Mesodermal cell (in vitro differentiated cells): ENCODE measurements around the gene CCK.

ENCODE experiments used
- H3K27ac ChIP-seq: 2 replicates; pipeline ENCODE4 v1.7.0; 2013; ENCODE audit warnings: mild to moderate bottlenecking, low read depth, low read length, moderate library complexity; ENCODE audit not compliant: severe bottlenecking
- H3K36me3 ChIP-seq: 2 replicates; pipeline ENCODE4 v1.7.1; 2013; ENCODE audit warnings: mild to moderate bottlenecking, low read length, moderate library complexity; ENCODE audit not compliant: control insufficient read depth, insufficient read depth
- H3K4me1 ChIP-seq: one replicate; pipeline ENCODE4 v1.7.1; 2013; ENCODE audit warnings: mild to moderate bottlenecking, low read length; ENCODE audit not compliant: insufficient read depth, control insufficient read depth, poor library complexity, severe bottlenecking
- H3K4me3 ChIP-seq: 2 replicates; pipeline ENCODE4 v1.7.0; 2013; ENCODE audit warnings: low read length, control low read depth, mild to moderate bottlenecking; ENCODE audit not compliant: insufficient read depth, poor library complexity, severe bottlenecking; ENCODE audit errors: extremely low read depth
- H3K9me3 ChIP-seq: 2 replicates; pipeline ENCODE4 v1.7.1; 2013; ENCODE audit warnings: mild to moderate bottlenecking, low read length, moderate library complexity; ENCODE audit not compliant: control insufficient read depth
- WGBS, 2 experiments: methylation state at CpG; one replicate each; pipeline ENCODE4 v1.1.5; 2013; ENCODE audit warnings: missing lambda C conversion rate in 2 of 2; ENCODE audit not compliant: insufficient coverage in 2 of 2; 5-methylcytosine and 5-hydroxymethylcytosine counted together

The CCK gene

GRCh38 chr3:42224658-42225421, 41.1 kb downstream of the CCK start:
- Histone ChIP-seq H3K4me3 (no peak overlapping the region), H3K36me3 (peaks cover 48% of the 10 kb centered on the region), H3K9me3 (no peaks in the 10 kb centered on the region), H3K27ac (no peak overlapping the region), H3K4me1 (no peaks in the 10 kb centered on the region)
- WGBS, 2 experiments, result 93% methylated on average over 7 to 8 of the region's 12 CpGs

- peaks cover 54% of the 10 kb centered on the region for H3K36me3 ChIP-seq
- H3K4me1 ChIP-seq, result no peaks in the 10 kb centered on the region
- no peaks in the 10 kb centered on the region for H3K9me3 ChIP-seq
- H3K27ac ChIP-seq, result no peak overlapping the region
- WGBS, 2 experiments, result 95 to 97% methylated on average over 6 of the region's 9 CpGs
- no peak overlapping the region for H3K4me3 ChIP-seq
These were observed 41.8 kb downstream of the CCK start for GRCh38 chr3:42224178-42224577.

GRCh38 chr3:42222942-42223693, 42.9 kb downstream of the CCK start:
- H3K27ac ChIP-seq, result no peak overlapping the region
- H3K4me1 ChIP-seq, result no peaks in the 10 kb centered on the region
- no peak overlapping the region for H3K4me3 ChIP-seq
- 93 to 95% methylated on average over 25 to 30 of the region's 31 CpGs for WGBS, 2 experiments
- peaks cover 56% of the 10 kb centered on the region for H3K36me3 ChIP-seq
- no peaks in the 10 kb centered on the region for H3K9me3 ChIP-seq

DNA sequence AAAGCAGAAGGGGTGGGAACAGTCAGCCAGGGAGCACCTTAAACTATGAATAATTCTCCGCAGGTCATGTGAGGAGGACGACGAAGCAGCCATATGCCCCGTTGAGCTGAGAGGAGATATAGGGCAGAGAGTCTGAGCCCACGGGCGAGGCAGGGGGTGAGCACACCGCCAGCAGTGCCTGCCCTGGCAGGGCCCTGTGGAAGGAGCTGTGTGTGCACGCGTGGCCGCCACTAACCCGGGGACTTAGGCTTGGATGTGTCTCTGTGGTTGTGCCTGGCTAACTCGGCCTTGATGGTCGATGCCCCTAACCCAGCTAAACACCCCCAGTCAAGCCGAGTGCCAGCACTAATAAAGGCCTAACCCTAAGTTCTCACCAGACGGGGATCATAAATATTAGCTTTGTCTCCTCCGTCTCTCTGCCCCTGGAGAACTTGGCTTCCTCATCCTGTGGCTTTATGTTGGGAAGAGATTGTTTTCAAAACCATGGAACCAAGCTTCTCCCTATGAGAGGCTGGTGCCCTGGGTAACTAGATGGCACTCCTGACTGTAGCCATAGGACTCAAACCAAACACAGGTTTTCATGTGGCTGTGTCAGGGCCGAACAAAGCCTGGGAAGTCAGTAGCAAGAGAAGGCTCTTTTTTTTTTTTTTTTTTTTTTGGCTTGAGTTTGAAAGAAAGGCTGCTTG, 45.4 kb downstream of the CCK start:
- Histone ChIP-seq H3K4me3 (no peak overlapping the region), H3K9me3 (no peaks in the 10 kb centered on the region), H3K36me3 (peaks cover 60% of the 10 kb centered on the region), H3K27ac (no peak overlapping the region), H3K4me1 (peaks cover 11% of the 10 kb centered on the region)
- WGBS, 2 experiments, result 95% methylated on average over 12 to 15 of the region's 17 CpGs

DNA sequence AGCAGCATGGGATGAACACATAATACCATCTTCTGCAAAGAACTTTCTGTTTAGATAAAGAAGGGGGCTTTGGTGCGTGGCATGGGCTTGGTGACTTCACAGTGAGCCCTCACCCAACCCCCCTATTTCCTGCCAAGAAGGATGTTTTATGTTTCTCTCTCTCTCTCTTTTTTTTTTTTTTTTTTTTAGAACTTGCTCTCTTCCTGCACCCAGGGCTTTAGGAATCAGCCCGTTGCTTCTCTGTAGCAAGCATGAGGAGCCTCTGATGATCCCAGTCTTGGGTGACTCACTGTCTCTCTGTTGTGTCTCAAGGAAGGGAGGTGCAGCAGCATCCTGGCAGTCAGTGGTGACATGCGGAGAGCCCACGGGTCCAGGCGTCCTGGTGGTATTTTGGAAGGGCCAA, 49.1 kb downstream of the CCK start:
- WGBS, 2 experiments, result 63 to 78% methylated on average over 2 to 4 of the region's 5 CpGs
- H3K9me3 ChIP-seq, result no peaks in the 10 kb centered on the region
- peaks cover 48% of the 10 kb centered on the region for H3K36me3 ChIP-seq
- no peak overlapping the region for H3K27ac ChIP-seq
- no peak overlapping the region for H3K4me3 ChIP-seq
- H3K4me1 ChIP-seq, result peaks cover 26% of the 10 kb centered on the region

DNA sequence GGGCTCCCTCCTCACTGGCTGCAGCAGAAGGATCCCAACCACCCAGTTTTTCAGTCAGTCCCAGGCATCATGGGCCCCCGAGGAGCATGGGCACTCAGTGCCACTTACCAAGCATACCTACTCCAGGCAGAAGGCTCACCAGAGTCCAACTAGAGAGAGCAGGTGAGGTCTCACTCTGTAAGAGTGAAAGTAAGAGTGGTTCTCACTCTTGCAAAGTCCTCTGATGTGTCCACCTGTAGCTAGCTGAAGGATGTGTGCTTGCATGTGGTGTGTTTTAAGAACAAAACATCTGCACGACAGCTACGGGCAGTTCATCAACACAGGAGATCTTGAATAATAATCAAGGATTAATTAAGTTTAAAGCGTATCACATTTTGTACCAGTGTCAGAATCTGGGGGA, 49.7 kb downstream of the CCK start:
- H3K36me3 ChIP-seq, result peaks cover 49% of the 10 kb centered on the region
- WGBS, 2 experiments, result 90 to 100% methylated on average over 1 to 2 of the region's 4 CpGs
- peaks cover 26% of the 10 kb centered on the region for H3K4me1 ChIP-seq
- H3K4me3 ChIP-seq, result no peak overlapping the region
- no peaks in the 10 kb centered on the region for H3K9me3 ChIP-seq
- H3K27ac ChIP-seq, result no peak overlapping the region

GRCh38 chr3:42214565-42215283, 51.3 kb downstream of the CCK start:
- H3K36me3 ChIP-seq, result peaks cover 54% of the 10 kb centered on the region
- H3K9me3 ChIP-seq, result no peaks in the 10 kb centered on the region
- H3K27ac ChIP-seq, result no peak overlapping the region
- 78 to 82% methylated on average over 4 to 5 of the region's 8 CpGs for WGBS, 2 experiments
- H3K4me1 ChIP-seq, result peaks cover 32% of the 10 kb centered on the region
- H3K4me3 ChIP-seq, result no peak overlapping the region

- Histone ChIP-seq H3K9me3 (no peaks in the 10 kb centered on the region), H3K36me3 (peaks cover 54% of the 10 kb centered on the region), H3K27ac (no peak overlapping the region), H3K4me3 (no peak overlapping the region), H3K4me1 (peaks cover 32% of the 10 kb centered on the region)
- WGBS, 2 experiments, result 100% methylated on average over 2 of the region's 2 CpGs; no CpG with 5 or more reads in 1 of the 2 experiments
These were observed 51.9 kb downstream of the CCK start for GRCh38 chr3:42214064-42214463.

DNA sequence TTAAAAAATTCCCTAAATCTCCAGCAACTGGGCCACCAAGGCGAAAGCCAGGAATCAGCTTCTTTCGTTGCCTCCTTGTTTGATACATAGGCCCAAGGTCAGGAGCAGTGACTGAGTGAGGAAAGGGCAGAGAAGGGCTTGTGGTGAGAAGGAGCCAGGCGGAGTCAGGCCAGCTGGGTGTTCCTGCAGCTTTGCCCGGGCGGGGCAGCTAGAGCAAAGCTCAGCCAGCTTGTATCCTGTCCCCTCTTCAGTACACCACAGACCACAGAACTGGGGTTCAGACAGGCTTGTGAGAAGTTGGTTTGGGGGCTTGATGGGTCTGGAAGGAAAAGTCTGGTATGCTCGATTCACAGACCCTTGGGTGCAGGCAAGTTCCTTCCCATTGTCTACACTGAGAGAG, 52.6 kb downstream of the CCK start:
- Histone ChIP-seq H3K36me3 (peaks cover 59% of the 10 kb centered on the region), H3K9me3 (no peaks in the 10 kb centered on the region), H3K27ac (no peak overlapping the region), H3K4me3 (no peak overlapping the region), H3K4me1 (peaks cover 32% of the 10 kb centered on the region)
- 100% methylated on average over 2 to 3 of the region's 6 CpGs for WGBS, 2 experiments

DNA sequence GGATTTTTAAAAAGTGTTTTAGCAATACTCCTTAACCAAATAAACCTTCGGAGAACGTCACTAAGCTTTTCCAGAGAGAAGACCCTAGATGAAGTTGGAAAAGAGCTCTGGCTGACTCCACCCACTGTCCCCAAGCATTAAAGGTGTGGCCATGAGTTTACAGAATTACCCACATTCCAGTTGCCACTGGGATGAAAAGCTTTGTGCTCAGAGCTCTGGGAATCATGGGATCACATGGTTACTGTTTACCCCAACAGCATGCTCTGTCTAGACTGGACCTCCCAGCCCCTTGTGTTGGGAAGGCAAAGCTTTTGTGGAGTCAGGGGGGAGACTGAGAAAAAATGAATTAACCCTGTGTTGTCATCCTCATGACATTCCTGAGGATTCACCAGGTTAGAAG, 55.3 kb downstream of the CCK start:
- peaks cover 70% of the 10 kb centered on the region for H3K36me3 ChIP-seq
- H3K27ac ChIP-seq, result no peak overlapping the region
- H3K4me3 ChIP-seq, result no peak overlapping the region
- H3K4me1 ChIP-seq, result peaks cover 27% of the 10 kb centered on the region
- no peaks in the 10 kb centered on the region for H3K9me3 ChIP-seq
- WGBS, 2 experiments, result 90 to 100% methylated on average over 2 of the region's 2 CpGs
